ENCODE data around the gene SHKBP1.
A peak's percentile ranks its signal among the peaks of the same experiment; 100 is the strongest.

Gene SHKBP1

GRCh38 chr19:40609561-40610395 lies 33.1 kb downstream of the SHKBP1 start:
- H3K27me3 ChIP-seq (ENCODE audit: insufficient read depth, insufficient read length) = peaks cover 53% of the 10 kb centered on the region
- H3K9ac ChIP-seq (ENCODE audit: insufficient read length, low read depth) = peak overlapping the region; percentile 64
- H3K4me1 ChIP-seq (ENCODE audit: insufficient read depth, insufficient read length) = peaks cover 10% of the 10 kb centered on the region
- DNase-seq (ENCODE audit: low read depth, low spot score) = peak; percentile 47
- no peaks in the 10 kb centered on the region for H3K9me3 ChIP-seq (ENCODE audit: insufficient read depth, low read length)
- no peaks in the 10 kb centered on the region for H3K36me3 ChIP-seq (ENCODE audit: insufficient read depth, insufficient read length, low read length)
- TF ChIP-seq ZNF274 (IDR thresholded peaks at IDR 0.05; ENCODE audit: low read depth, low read length) = no peak
- H3K4me3 ChIP-seq (ENCODE audit: insufficient read length, low read depth) = peak overlapping the region; percentile 45

GRCh38 chr19:40610396-40611064 lies 33.9 kb downstream of the SHKBP1 start:
- no peaks in the 10 kb centered on the region for H3K9me3 ChIP-seq (ENCODE audit: insufficient read depth, low read length)
- H3K4me3 ChIP-seq (ENCODE audit: insufficient read length, low read depth) = no peak overlapping the region
- peaks cover 51% of the 10 kb centered on the region for H3K27me3 ChIP-seq (ENCODE audit: insufficient read depth, insufficient read length)
- peaks cover 6% of the 10 kb centered on the region for H3K4me1 ChIP-seq (ENCODE audit: insufficient read depth, insufficient read length)
- no peaks in the 10 kb centered on the region for H3K36me3 ChIP-seq (ENCODE audit: insufficient read depth, insufficient read length, low read length)
- TF ChIP-seq YY1 (IDR thresholded peaks at IDR 0.05; ENCODE audit: insufficient read depth, insufficient read length) = no peak
- TF ChIP-seq ZNF274 (IDR thresholded peaks at IDR 0.05; ENCODE audit: low read depth, low read length) = no peak
- peak overlapping the region; percentile 64 for H3K9ac ChIP-seq (ENCODE audit: insufficient read length, low read depth)
- DNase-seq (ENCODE audit: low read depth, low spot score) = no peak

- H3K27me3 ChIP-seq (ENCODE audit: insufficient read depth, insufficient read length) = peaks cover 51% of the 10 kb centered on the region
- no peak overlapping the region for H3K9ac ChIP-seq (ENCODE audit: insufficient read length, low read depth)
- no peak for DNase-seq (ENCODE audit: low read depth, low spot score)
Measured at GRCh38 chr19:40611096-40611495, 34.4 kb downstream of the SHKBP1 start.

GRCh38 chr19:40611900-40612698 lies 35.4 kb downstream of the SHKBP1 start:
- TF ChIP-seq ZNF274 (IDR thresholded peaks at IDR 0.05; ENCODE audit: low read depth, low read length) = no peak
- TF ChIP-seq YY1 (IDR thresholded peaks at IDR 0.05; ENCODE audit: insufficient read depth, insufficient read length) = no peak
- TF ChIP-seq SUZ12 (IDR thresholded peaks at IDR 0.05; ENCODE audit: extremely low read depth, insufficient read depth, insufficient read length) = no peak

More at GRCh38 chr19:40611096-40611495, 34.4 kb downstream of the SHKBP1 start:
- TF ChIP-seq SUZ12 (IDR thresholded peaks at IDR 0.05; ENCODE audit: extremely low read depth, insufficient read depth, insufficient read length) = no peak
- TF ChIP-seq ZNF274 (IDR thresholded peaks at IDR 0.05; ENCODE audit: low read depth, low read length) = no peak
- TF ChIP-seq YY1 (IDR thresholded peaks at IDR 0.05; ENCODE audit: insufficient read depth, insufficient read length) = no peak
- H3K4me1 ChIP-seq (ENCODE audit: insufficient read depth, insufficient read length) = peaks cover 6% of the 10 kb centered on the region
- peaks cover 2% of the 10 kb centered on the region for H3K36me3 ChIP-seq (ENCODE audit: insufficient read depth, insufficient read length, low read length)
- H3K4me3 ChIP-seq (ENCODE audit: insufficient read length, low read depth) = no peak overlapping the region
- H3K9me3 ChIP-seq (ENCODE audit: insufficient read depth, low read length) = no peaks in the 10 kb centered on the region

GRCh38 chr19:40612831-40613689 lies 36.4 kb downstream of the SHKBP1 start:
- peak overlapping the region; percentile 72 for H3K4me3 ChIP-seq (ENCODE audit: insufficient read length, low read depth)
- TF ChIP-seq ZNF274 (IDR thresholded peaks at IDR 0.05; ENCODE audit: low read depth, low read length) (no peak), SUZ12 (IDR thresholded peaks at IDR 0.05; ENCODE audit: extremely low read depth, insufficient read depth, insufficient read length) (no peak), YY1 (IDR thresholded peaks at IDR 0.05; ENCODE audit: insufficient read depth, insufficient read length) (no peak)
- peak overlapping the region; percentile 69 for H3K9ac ChIP-seq (ENCODE audit: insufficient read length, low read depth)
- peaks cover 8% of the 10 kb centered on the region for H3K36me3 ChIP-seq (ENCODE audit: insufficient read depth, insufficient read length, low read length)
- no peak for DNase-seq (ENCODE audit: low read depth, low spot score)
- no peaks in the 10 kb centered on the region for H3K9me3 ChIP-seq (ENCODE audit: insufficient read depth, low read length)
- peaks cover 6% of the 10 kb centered on the region for H3K4me1 ChIP-seq (ENCODE audit: insufficient read depth, insufficient read length)
- H3K27me3 ChIP-seq (ENCODE audit: insufficient read depth, insufficient read length) = peaks cover 39% of the 10 kb centered on the region

More at GRCh38 chr19:40611900-40612698, 35.4 kb downstream of the SHKBP1 start:
- no peak for DNase-seq (ENCODE audit: low read depth, low spot score)
- no peaks in the 10 kb centered on the region for H3K9me3 ChIP-seq (ENCODE audit: insufficient read depth, low read length)
- peaks cover 49% of the 10 kb centered on the region for H3K27me3 ChIP-seq (ENCODE audit: insufficient read depth, insufficient read length)
- peaks cover 6% of the 10 kb centered on the region for H3K4me1 ChIP-seq (ENCODE audit: insufficient read depth, insufficient read length)
- H3K36me3 ChIP-seq (ENCODE audit: insufficient read depth, insufficient read length, low read length) = peaks cover 7% of the 10 kb centered on the region
- H3K4me3 ChIP-seq (ENCODE audit: insufficient read length, low read depth) = no peak overlapping the region
- H3K9ac ChIP-seq (ENCODE audit: insufficient read length, low read depth) = no peak overlapping the region

GRCh38 chr19:40613690-40614621 lies 37.3 kb downstream of the SHKBP1 start:
- TF ChIP-seq SUZ12 (IDR thresholded peaks at IDR 0.05; ENCODE audit: extremely low read depth, insufficient read depth, insufficient read length) = no peak
- no peak for TF ChIP-seq YY1 (IDR thresholded peaks at IDR 0.05; ENCODE audit: insufficient read depth, insufficient read length)
- no peak for TF ChIP-seq ZNF274 (IDR thresholded peaks at IDR 0.05; ENCODE audit: low read depth, low read length)
- Histone ChIP-seq H3K4me3 (ENCODE audit: insufficient read length, low read depth) (peak overlapping the region; percentile 72), H3K9me3 (ENCODE audit: insufficient read depth, low read length) (no peaks in the 10 kb centered on the region), H3K36me3 (ENCODE audit: insufficient read depth, insufficient read length, low read length) (peaks cover 8% of the 10 kb centered on the region), H3K9ac (ENCODE audit: insufficient read length, low read depth) (peak overlapping the region; percentile 82), H3K27me3 (ENCODE audit: insufficient read depth, insufficient read length) (peaks cover 30% of the 10 kb centered on the region), H3K4me1 (ENCODE audit: insufficient read depth, insufficient read length) (peaks cover 6% of the 10 kb centered on the region)
- peak; percentile 62 for DNase-seq (ENCODE audit: low read depth, low spot score)
